Panc1 (cell line): Measurements from ENCODE around the gene EZH2. TPM values are rescaled to one million over a fixed set of nuclear protein-coding genes. Genes with fewer than 3 reads are reported as not detected.
A peak's percentile ranks its signal among the peaks of the same experiment; 100 is the strongest.

Source experiments
- ATAC-seq: fragments of 200-7000 bp; cut with Tn5 transposase; 2 replicates; pipeline ENCODE4 v1.9.1; 2020; ENCODE audit warnings: mild to moderate bottlenecking, moderate library complexity
- BruUV-seq: library from RNA; stranded (reverse); fragments of 400-500 nt; replicated peaks from 2 replicates; lab custom pipeline; 2021; lab: Mats Ljungman, UMichigan
- CTCF ChIA-PET: fragments of 300-600 bp; sonication (Branson Sonifier 250); formaldehyde crosslinking; loops from one replicate; lab custom pipeline; 2022; ENCODE audit warnings: antibody characterized with exemption; lab: Charles Lee
- POLR2A ChIA-PET: fragments of 300-600 bp; sonication (Branson Sonifier 250); formaldehyde crosslinking; loops from one replicate; lab custom pipeline; 2022; ENCODE audit warnings: antibody characterized with exemption; lab: Charles Lee
- DNase-seq: peaks from one replicate; pipeline ENCODE4 v3.0.0-alpha.2; 2010; ENCODE audit warnings: low read depth, low spot score
- H3K27ac ChIP-seq: 2 replicates; pipeline ENCODE4 v1.5.1; 2011; ENCODE audit warnings: mild to moderate bottlenecking, low read length, inconsistent platforms
- H3K27me3 ChIP-seq: fragments of 200-500 bp; sonication (Bioruptor generic); 2 replicates; pipeline ENCODE4 v1.6.0; 2014; ENCODE audit warnings: low read length, inconsistent platforms; ENCODE audit not compliant: control insufficient read depth, insufficient read depth
- H3K36me3 ChIP-seq: fragments of 200-500 bp; sonication (Bioruptor generic); 2 replicates; pipeline ENCODE4 v1.5.1; 2014; ENCODE audit warnings: inconsistent platforms, mild to moderate bottlenecking, low read length, moderate library complexity; ENCODE audit not compliant: control insufficient read depth, insufficient read depth
- H3K4me1 ChIP-seq: 2 replicates; pipeline ENCODE4 v1.5.1; 2011; ENCODE audit warnings: inconsistent platforms, mild to moderate bottlenecking, low read length, moderate library complexity; ENCODE audit not compliant: control insufficient read depth, insufficient read depth
- H3K4me3 ChIP-seq, 2 experiments: 2 replicates each; pipeline ENCODE4 v1.5.1; 2011 to 2012; ENCODE audit warnings: low read depth in 2 of 2, low read length in 2 of 2, mild to moderate bottlenecking in 2 of 2, inconsistent platforms in 1 of 2, moderate library complexity in 1 of 2
- H3K9me3 ChIP-seq: fragments of 200-500 bp; sonication (Bioruptor generic); 2 replicates; pipeline ENCODE4 v1.5.1; 2014; ENCODE audit warnings: low read depth, mild to moderate bottlenecking, inconsistent platforms, low read length, moderate library complexity; ENCODE audit not compliant: control insufficient read depth, insufficient read depth
- CTCF ChIP-seq: fragments of 450-650 bp; IDR thresholded peaks from 2 replicates; pipeline ENCODE4 v1.5.1; 2017; ENCODE audit warnings: mild to moderate bottlenecking
- POLR2AphosphoS5 ChIP-seq: IDR thresholded peaks from 2 replicates; pipeline ENCODE4 v1.6.1; 2012; ENCODE audit warnings: mild to moderate bottlenecking, low read depth, low read length, moderate library complexity
- REST ChIP-seq, 2 experiments: IDR thresholded peaks; 2 replicates each; pipeline ENCODE4 v1.6.1; 2011 to 2012; ENCODE audit warnings: low read depth in 2 of 2, control low read depth in 1 of 2, low read length in 1 of 2, mild to moderate bottlenecking in 1 of 2, moderate library complexity in 1 of 2; ENCODE audit not compliant: insufficient read depth in 1 of 2
- SIN3A ChIP-seq: IDR thresholded peaks from 2 replicates; pipeline ENCODE4 v1.6.1; 2012; ENCODE audit warnings: low read depth, mild to moderate bottlenecking, low read length, moderate library complexity, borderline replicate concordance; ENCODE audit not compliant: insufficient read depth
- TCF7L2 ChIP-seq: IDR thresholded peaks from 2 replicates; pipeline ENCODE4 v1.6.1; 2011; ENCODE audit warnings: mild to moderate bottlenecking, low read depth, low read length, inconsistent platforms
- in situ Hi-C: cut with HindIII; loops from 2 replicates; pipeline ENCODE4 v1.10.0; 2016; ENCODE audit warnings: low sequenced_read_pairs, low pct_unique_long_range_greater_than_20kb
- intact Hi-C: fragments of 100-400 bp; cut with micrococcal nuclease; formaldehyde crosslinking; loops from one replicate; pipeline ENCODE4 v1.10.0; 2022; ENCODE audit not compliant: unreplicated experiment
- total RNA-seq: library from RNA; stranded (reverse); gene quantifications from one replicate; pipeline ENCODE4 v1.2.1, GENCODE V29; 2021; ENCODE audit not compliant: unreplicated experiment

Gene EZH2
- total RNA-seq, 1 experiment from 2014 or later, result 38.3 TPM

GRCh38 chr7:148804343-148805235 is 79.5 kb downstream of the EZH2 start:
- ATAC-seq, result no peak; the same call in 1 of the 2 replicates
- Histone ChIP-seq H3K4me3 (no peak overlapping the region), H3K27ac (no peak overlapping the region), H3K9me3 (no peaks in the 10 kb centered on the region), H3K27me3 (no peaks in the 10 kb centered on the region), H3K36me3 (peaks cover 20% of the 10 kb centered on the region), H3K4me1 (no peaks in the 10 kb centered on the region)
- intact Hi-C loops, result no loop called here
- no peak for DNase-seq
- BruUV-seq, result no TSS peak
- in situ Hi-C loops, result no loop called here
- TF ChIP-seq POLR2AphosphoS5 (no peak; the same call in none of the 2 replicates), SIN3A (no peak), TCF7L2 (no peak), CTCF (no peak), REST (IDR thresholded peaks at IDR 0.05; ENCODE audit: insufficient read depth in 1 of 2, low read depth in 2 of 2, low read length in 1 of 2) (no peak)
- POLR2A ChIA-PET, result no interaction called here
- CTCF ChIA-PET, result interaction anchor here (0.6 kb wide), 1 partner anchor 161 kb away, joined by 10 read pairs; no protein-coding TSS in a partner anchor

- intact Hi-C loops (no loop called here), in situ Hi-C loops (no loop called here)
- no peak for DNase-seq
- Histone ChIP-seq H3K36me3 (peaks cover 15% of the 10 kb centered on the region), H3K4me1 (no peaks in the 10 kb centered on the region), H3K9me3 (no peaks in the 10 kb centered on the region), H3K4me3 (no peak overlapping the region), H3K27ac (no peak overlapping the region), H3K27me3 (no peaks in the 10 kb centered on the region)
- TF ChIP-seq POLR2AphosphoS5 (peak; percentile 35; the same call in 1 of the 2 replicates), SIN3A (no peak), CTCF (no peak)
- ChIA-PET CTCF (interaction anchor here (0.9 kb wide), 1 partner anchor 160 kb away, joined by 6 read pairs; no protein-coding TSS in a partner anchor), POLR2A (interaction anchor here (0.5 kb wide), 1 partner anchor 131 kb away, joined by 9 read pairs; no protein-coding TSS in a partner anchor)
- no TSS peak for BruUV-seq
- ATAC-seq, result peak; percentile 36
These were observed 81.0 kb downstream of the EZH2 start for GRCh38 chr7:148803094-148803493.
